Mammary epithelial cell (primary cell): ENCODE data around the gene UBE2L3.
"Not testable (repeated sequence)": the region's sequence is repeated elsewhere in the genome, so short reads cannot be mapped to it uniquely, and the experiment has no call there.

Source experiments
- EZH2 ChIP-seq: IDR thresholded peaks from 2 replicates; pipeline ENCODE4 v1.6.1; 2012; ENCODE audit warnings: low read length, inconsistent platforms, borderline replicate concordance
- TF ChIP-seq, protein P1 (sequence below), 2 donors: IDR thresholded peaks in 1 of 2; conservative IDR thresholded peaks in 1 of 2; 2 replicates each; pipeline ENCODE4 v1.5.1; 2011 to 2012; ENCODE audit warnings: inconsistent platforms in 2 of 2, low read length in 2 of 2, mild to moderate bottlenecking in 2 of 2, control low read depth in 1 of 2, low read depth in 1 of 2; ENCODE audit not compliant: insufficient read depth in 1 of 2; ENCODE audit errors: extremely low read depth in 1 of 2

DNA sequence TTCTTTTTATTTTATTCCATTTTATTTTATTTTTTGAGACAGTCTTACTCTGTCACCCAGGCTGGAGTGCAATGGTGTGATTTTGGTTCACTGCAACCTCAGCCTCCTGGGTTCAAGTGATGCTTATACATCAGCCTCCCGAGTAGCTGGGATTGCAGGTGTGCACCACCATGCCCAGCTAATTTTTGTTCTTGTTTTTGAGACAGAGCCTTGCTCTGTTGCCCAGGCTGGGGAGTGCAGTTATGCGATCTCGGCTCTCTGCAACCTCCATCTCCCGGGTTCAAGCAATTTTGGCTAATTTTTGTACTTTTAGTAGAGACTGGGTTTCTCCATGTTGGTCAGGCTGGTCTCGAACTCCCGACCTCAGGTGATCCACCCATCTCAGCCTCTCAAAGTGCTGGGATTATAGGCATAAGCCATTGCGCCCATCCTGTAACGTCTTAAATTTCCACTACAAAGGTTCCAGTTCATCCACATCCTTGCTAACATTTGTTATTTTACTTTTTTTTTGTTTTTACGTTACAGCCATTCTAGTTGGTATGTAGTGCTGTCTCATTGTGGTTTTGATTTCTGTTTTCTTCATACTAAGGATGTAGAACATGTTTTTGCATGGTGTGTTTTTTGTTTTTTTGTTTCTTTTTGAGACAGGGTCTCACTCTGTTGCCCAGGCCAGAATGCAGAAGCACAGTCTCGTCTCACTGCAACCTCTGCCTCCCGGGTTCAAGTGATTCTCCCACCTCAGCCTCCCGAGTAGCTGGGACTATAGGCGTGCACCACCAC lies 29.0 kb downstream of the UBE2L3 start:
- TF ChIP-seq, protein P1, sequence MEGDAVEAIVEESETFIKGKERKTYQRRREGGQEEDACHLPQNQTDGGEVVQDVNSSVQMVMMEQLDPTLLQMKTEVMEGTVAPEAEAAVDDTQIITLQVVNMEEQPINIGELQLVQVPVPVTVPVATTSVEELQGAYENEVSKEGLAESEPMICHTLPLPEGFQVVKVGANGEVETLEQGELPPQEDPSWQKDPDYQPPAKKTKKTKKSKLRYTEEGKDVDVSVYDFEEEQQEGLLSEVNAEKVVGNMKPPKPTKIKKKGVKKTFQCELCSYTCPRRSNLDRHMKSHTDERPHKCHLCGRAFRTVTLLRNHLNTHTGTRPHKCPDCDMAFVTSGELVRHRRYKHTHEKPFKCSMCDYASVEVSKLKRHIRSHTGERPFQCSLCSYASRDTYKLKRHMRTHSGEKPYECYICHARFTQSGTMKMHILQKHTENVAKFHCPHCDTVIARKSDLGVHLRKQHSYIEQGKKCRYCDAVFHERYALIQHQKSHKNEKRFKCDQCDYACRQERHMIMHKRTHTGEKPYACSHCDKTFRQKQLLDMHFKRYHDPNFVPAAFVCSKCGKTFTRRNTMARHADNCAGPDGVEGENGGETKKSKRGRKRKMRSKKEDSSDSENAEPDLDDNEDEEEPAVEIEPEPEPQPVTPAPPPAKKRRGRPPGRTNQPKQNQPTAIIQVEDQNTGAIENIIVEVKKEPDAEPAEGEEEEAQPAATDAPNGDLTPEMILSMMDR (conservative IDR thresholded peaks at IDR 0.05 in 1 of 2, IDR thresholded peaks at IDR 0.05 in 1 of 2; ENCODE audit: extremely low read depth in 1 of 2, insufficient read depth in 1 of 2, low read depth in 1 of 2, low read length in 2 of 2): not testable (repeated sequence)
- TF ChIP-seq EZH2: not testable (repeated sequence)
